HEK293 (cell line): ENCODE results near the gene IRS1.

Source experiments
- CTCF ChIA-PET: fragments of 350-600 bp; formaldehyde crosslinking; extraction: SDS; loops from one replicate; lab custom pipeline; 2021; ENCODE audit warnings: antibody characterized with exemption; lab: Yijun Ruan, JAX
- POLR2A ChIA-PET: fragments of 300-600 bp; formaldehyde crosslinking; extraction: SDS; loops from one replicate; lab custom pipeline; 2020; ENCODE audit warnings: antibody characterized with exemption, inconsistent platforms; lab: Yijun Ruan, JAX
- H3K27ac ChIP-seq: fragments of 200-500 bp; sonication (Bioruptor generic); 2 replicates; pipeline ENCODE4 v1.5.1; 2014; ENCODE audit warnings: low read depth, low read length, control low read depth, inconsistent platforms; ENCODE audit errors: extremely low read depth
- H3K36me3 ChIP-seq, 2 experiments: fragments of 200-500 bp in 1 of 2; sonication (Bioruptor generic) in 1 of 2; 1 replicate in 1 of 2; 2 replicates in 1 of 2; pipeline ENCODE4 v1.5.1; 2014 to 2017; ENCODE audit warnings: inconsistent platforms in 2 of 2, low read length in 2 of 2; ENCODE audit not compliant: control insufficient read depth in 2 of 2, insufficient read depth in 1 of 2
- H3K4me1 ChIP-seq: fragments of 200-500 bp; sonication (Bioruptor generic); 2 replicates; pipeline ENCODE4 v1.5.1; 2014; ENCODE audit warnings: mild to moderate bottlenecking, low read length, inconsistent platforms; ENCODE audit not compliant: control insufficient read depth, insufficient read depth
- H3K4me3 ChIP-seq: 2 replicates; pipeline ENCODE4 v1.5.1; 2011; ENCODE audit warnings: low read depth, mild to moderate bottlenecking, control low read depth, low read length, moderate library complexity
- H3K9me3 ChIP-seq: fragments of 200-500 bp; sonication (Bioruptor generic); 2 replicates; pipeline ENCODE4 v1.5.1; 2014; ENCODE audit warnings: low read depth, low read length, inconsistent platforms; ENCODE audit not compliant: control insufficient read depth, insufficient read depth
- GLI2 ChIP-seq: fragments of 450-650 bp; formaldehyde crosslinking; IDR thresholded peaks from 2 replicates; pipeline ENCODE4; 2017; ENCODE audit warnings: missing biosample characterization, missing genetic modification characterization, low read depth, borderline replicate concordance
- HOXA7 ChIP-seq: sonication (generic); formaldehyde crosslinking; IDR thresholded peaks from 2 replicates; pipeline ENCODE4 v1.8.1; 2022; ENCODE audit warnings: missing genetic modification reagents, borderline replicate concordance
- HOXC10 ChIP-seq: sonication (generic); formaldehyde crosslinking; IDR thresholded peaks from 2 replicates; pipeline ENCODE4 v1.8.1; 2023; ENCODE audit warnings: mild to moderate bottlenecking, missing genetic modification reagents
- KLF1 ChIP-seq: fragments of 450-650 bp; formaldehyde crosslinking; IDR thresholded peaks from 2 replicates; pipeline ENCODE4 v1.5.1; 2016; ENCODE audit warnings: missing biosample characterization, missing genetic modification characterization
- SCRT2 ChIP-seq: fragments of 450-650 bp; formaldehyde crosslinking; IDR thresholded peaks from 2 replicates; pipeline ENCODE4 v1.5.1; 2016; ENCODE audit warnings: missing biosample characterization, missing genetic modification characterization
- SP7 ChIP-seq: fragments of 450-650 bp; formaldehyde crosslinking; IDR thresholded peaks from 2 replicates; pipeline ENCODE4 v1.5.1; 2016; ENCODE audit warnings: missing biosample characterization, missing genetic modification characterization
- YY2 ChIP-seq: fragments of 450-650 bp; formaldehyde crosslinking; IDR thresholded peaks from 2 replicates; pipeline ENCODE4 v1.5.1; 2016; ENCODE audit warnings: missing biosample characterization, missing genetic modification characterization
- ZNF169 ChIP-seq: fragments of 450-650 bp; formaldehyde crosslinking; IDR thresholded peaks from 2 replicates; pipeline ENCODE4 v1.5.1; 2016; ENCODE audit warnings: missing biosample characterization, missing genetic modification characterization
- ZNF184 ChIP-seq: fragments of 450-650 bp; IDR thresholded peaks from 2 replicates; pipeline ENCODE4 v1.5.1; 2018; ENCODE audit warnings: missing biosample characterization, mild to moderate bottlenecking, missing genetic modification characterization
- ZNF239 ChIP-seq: fragments of 450-650 bp; formaldehyde crosslinking; IDR thresholded peaks from 2 replicates; pipeline ENCODE4 v1.5.1; 2016; ENCODE audit warnings: missing biosample characterization, missing genetic modification characterization
- ZNF341 ChIP-seq: fragments of 450-650 bp; formaldehyde crosslinking; IDR thresholded peaks from 2 replicates; pipeline ENCODE4; 2016; ENCODE audit warnings: low read depth, missing biosample characterization, missing genetic modification characterization
- ZNF473 ChIP-seq: fragments of 450-650 bp; formaldehyde crosslinking; IDR thresholded peaks from 2 replicates; pipeline ENCODE4 v1.5.1; 2017; ENCODE audit warnings: missing biosample characterization, missing genetic modification characterization
- ZNF521 ChIP-seq: fragments of 450-650 bp; formaldehyde crosslinking; IDR thresholded peaks from 2 replicates; pipeline ENCODE4 v1.5.1; 2017; ENCODE audit warnings: missing biosample characterization, mild to moderate bottlenecking, missing genetic modification characterization
- ZNF561 ChIP-seq: fragments of 450-650 bp; IDR thresholded peaks from 2 replicates; pipeline ENCODE4 v1.5.1; 2018; ENCODE audit warnings: missing biosample characterization, missing genetic modification characterization, borderline replicate concordance
- ZNF610 ChIP-seq: fragments of 450-650 bp; formaldehyde crosslinking; IDR thresholded peaks from 2 replicates; pipeline ENCODE4 v1.5.1; 2016; ENCODE audit warnings: missing biosample characterization, missing genetic modification characterization, borderline replicate concordance
- ZNF660 ChIP-seq: fragments of 450-650 bp; IDR thresholded peaks from 2 replicates; pipeline ENCODE4 v1.5.1; 2018; ENCODE audit warnings: missing biosample characterization, mild to moderate bottlenecking, missing genetic modification characterization
- ZNF776 ChIP-seq: fragments of 450-650 bp; formaldehyde crosslinking; IDR thresholded peaks from 2 replicates; pipeline ENCODE4 v1.5.0; 2017; ENCODE audit warnings: missing biosample characterization, missing genetic modification characterization, borderline replicate concordance
- TF ChIP-seq, protein P1 (sequence below): fragments of 450-650 bp; formaldehyde crosslinking; IDR thresholded peaks from 2 replicates; pipeline ENCODE4 v1.5.1; 2016; ENCODE audit warnings: missing biosample characterization, missing genetic modification characterization
- TF ChIP-seq, protein P2 (sequence below): fragments of 450-650 bp; formaldehyde crosslinking; IDR thresholded peaks from 2 replicates; pipeline ENCODE4 v1.5.1; 2017; ENCODE audit warnings: missing biosample characterization, missing genetic modification characterization
- TF ChIP-seq, protein P3 (sequence below): fragments of 450-650 bp; formaldehyde crosslinking; IDR thresholded peaks from 2 replicates; pipeline ENCODE4 v1.5.1; 2016; ENCODE audit warnings: missing biosample characterization, missing genetic modification characterization

The IRS1 gene

DNA sequence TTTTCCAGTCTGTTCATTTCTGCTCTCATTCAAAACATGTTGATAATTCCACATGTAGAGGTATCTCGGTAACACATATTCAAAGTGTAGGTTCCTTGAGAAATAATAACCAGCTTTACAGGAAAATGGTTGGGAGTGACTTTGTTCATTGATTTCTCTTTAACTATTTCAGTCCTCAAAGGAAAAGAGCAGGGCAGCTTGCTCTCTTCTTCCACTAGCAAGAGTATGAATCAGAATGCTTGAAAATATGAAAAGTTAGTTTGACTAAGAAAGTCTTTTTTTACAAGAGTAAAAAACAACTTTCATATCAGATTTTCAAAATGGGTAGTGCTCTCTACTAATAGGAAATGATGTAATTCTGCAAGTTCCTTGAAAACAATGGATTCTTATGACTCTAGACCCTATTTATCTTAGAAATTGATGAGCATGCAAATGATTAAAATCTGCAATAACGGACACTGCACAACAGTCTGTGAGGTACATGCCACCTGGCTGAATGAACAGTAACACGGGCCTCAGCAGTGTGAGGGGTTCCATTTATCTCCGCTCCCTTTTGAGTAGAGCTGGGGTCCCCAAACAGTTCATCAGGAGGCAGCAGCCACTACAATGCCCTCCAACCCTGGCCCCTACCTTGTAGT, 65.6 kb downstream of the IRS1 start (continued):
- TF ChIP-seq, protein P1, sequence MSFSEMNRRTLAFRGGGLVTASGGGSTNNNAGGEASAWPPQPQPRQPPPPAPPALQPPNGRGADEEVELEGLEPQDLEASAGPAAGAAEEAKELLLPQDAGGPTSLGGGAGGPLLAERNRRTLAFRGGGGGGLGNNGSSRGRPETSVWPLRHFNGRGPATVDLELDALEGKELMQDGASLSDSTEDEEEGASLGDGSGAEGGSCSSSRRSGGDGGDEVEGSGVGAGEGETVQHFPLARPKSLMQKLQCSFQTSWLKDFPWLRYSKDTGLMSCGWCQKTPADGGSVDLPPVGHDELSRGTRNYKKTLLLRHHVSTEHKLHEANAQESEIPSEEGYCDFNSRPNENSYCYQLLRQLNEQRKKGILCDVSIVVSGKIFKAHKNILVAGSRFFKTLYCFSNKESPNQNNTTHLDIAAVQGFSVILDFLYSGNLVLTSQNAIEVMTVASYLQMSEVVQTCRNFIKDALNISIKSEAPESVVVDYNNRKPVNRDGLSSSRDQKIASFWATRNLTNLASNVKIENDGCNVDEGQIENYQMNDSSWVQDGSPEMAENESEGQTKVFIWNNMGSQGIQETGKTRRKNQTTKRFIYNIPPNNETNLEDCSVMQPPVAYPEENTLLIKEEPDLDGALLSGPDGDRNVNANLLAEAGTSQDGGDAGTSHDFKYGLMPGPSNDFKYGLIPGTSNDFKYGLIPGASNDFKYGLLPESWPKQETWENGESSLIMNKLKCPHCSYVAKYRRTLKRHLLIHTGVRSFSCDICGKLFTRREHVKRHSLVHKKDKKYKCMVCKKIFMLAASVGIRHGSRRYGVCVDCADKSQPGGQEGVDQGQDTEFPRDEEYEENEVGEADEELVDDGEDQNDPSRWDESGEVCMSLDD (tag by site-specific recombination): no peak
- TF ChIP-seq SP7: no peak
- no peak for TF ChIP-seq ZNF561 (tag by site-specific recombination)
- no peak for TF ChIP-seq YY2 (tag by site-specific recombination)
- no peak for TF ChIP-seq GLI2 (tag by site-specific recombination)
- TF ChIP-seq, all 188 proteins: peak for 0

DNA sequence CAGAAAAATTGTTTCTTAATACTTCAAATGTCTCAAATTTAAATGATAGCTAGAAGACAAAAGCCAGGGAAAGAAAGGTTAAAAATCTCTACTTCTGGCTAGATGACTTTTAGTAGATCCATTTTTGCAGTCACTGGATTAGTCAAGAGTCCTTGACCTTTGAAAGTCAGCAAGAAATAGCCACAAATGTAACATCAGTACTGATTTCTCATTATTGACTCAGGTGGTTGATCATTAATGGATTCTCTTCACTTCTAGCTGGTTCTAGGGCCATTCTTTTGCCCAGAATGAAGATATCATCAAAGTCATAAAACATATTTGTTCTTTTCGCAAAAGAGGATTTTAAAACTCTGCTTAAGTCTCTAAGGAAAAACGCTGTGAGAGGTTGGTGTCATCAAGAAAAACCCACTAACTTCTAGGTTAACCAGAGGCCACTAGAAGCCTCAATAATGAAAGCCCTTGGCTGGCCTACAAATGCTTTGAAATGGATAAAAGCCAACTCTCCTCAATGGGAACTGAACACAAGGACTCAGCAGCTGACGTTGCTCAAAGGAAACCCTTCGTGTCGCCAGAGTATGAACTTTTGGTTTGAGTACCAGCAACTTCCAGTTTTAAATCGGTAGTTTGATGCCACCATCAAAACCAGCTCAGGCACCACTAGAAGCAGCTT, 66.3 kb downstream of the IRS1 start:
- H3K4me3 ChIP-seq: no peak overlapping the region
- H3K36me3 ChIP-seq: peaks cover 0 to 4% of the 10 kb centered on the region in 2 experiments; a peak in 1 of 3 replicates
- H3K9me3 ChIP-seq: no peaks in the 10 kb centered on the region
- no peaks in the 10 kb centered on the region for H3K4me1 ChIP-seq
- TF ChIP-seq ZNF473 (no peak), ZNF660 (tag by site-specific recombination) (no peak), ZNF776 (no peak), HOXA7 (no peak), ZNF184 (tag by site-specific recombination) (no peak)
- CTCF ChIA-PET: interaction anchor here (0.7 kb wide), 2 partner anchors 8 to 80 kb away, joined by 3 read pairs; no protein-coding TSS in a partner anchor
- no peak overlapping the region for H3K27ac ChIP-seq
- POLR2A ChIA-PET: no interaction called here

DNA sequence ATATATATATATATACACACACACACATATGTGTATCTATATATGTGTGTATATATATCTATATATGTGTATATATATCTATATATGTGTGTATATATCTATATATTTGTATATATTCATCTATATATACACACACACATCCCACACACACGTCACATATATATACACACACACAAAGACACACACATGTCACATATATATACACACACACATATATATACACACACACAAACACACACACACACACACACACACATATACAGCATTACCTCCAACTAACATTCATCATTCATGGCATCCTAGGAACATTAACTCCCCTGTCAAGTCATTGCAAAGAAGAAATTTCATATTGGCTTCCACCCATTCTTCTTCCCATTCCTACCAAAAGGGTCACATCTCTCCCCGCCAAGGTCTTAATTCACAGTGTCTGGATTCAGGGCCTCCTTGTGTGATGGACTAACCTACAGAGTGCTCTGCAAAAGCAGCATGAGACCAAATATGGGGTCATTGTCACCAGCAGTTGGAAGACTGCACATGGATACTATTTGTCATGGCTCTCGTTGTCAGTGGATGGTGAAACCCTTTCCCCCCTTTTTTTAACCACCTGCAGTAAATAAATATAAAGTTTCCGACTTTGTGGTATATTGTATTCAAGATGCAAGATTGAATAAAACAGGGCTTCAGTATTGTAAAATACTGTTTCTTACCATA, 67.0 kb downstream of the IRS1 start:
- POLR2A ChIA-PET: no interaction called here
- H3K27ac ChIP-seq: no peak overlapping the region
- H3K4me3 ChIP-seq: no peak overlapping the region
- H3K4me1 ChIP-seq: no peaks in the 10 kb centered on the region
- no peak for TF ChIP-seq HOXA7
- TF ChIP-seq, protein P2, sequence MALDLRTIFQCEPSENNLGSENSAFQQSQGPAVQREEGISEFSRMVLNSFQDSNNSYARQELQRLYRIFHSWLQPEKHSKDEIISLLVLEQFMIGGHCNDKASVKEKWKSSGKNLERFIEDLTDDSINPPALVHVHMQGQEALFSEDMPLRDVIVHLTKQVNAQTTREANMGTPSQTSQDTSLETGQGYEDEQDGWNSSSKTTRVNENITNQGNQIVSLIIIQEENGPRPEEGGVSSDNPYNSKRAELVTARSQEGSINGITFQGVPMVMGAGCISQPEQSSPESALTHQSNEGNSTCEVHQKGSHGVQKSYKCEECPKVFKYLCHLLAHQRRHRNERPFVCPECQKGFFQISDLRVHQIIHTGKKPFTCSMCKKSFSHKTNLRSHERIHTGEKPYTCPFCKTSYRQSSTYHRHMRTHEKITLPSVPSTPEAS (tag by site-specific recombination): 0 out of 2 replicates have a peak, but pooled peaks have one; percentile 34
- TF ChIP-seq ZNF610 (tag by site-specific recombination): no peak
- TF ChIP-seq, all 188 proteins: peak for 1
- peaks cover 0 to 4% of the 10 kb centered on the region in 2 experiments; a peak in 1 of 3 replicates for H3K36me3 ChIP-seq
- CTCF ChIA-PET: interaction anchor here (0.7 kb wide), 2 partner anchors 81 to 188 kb away, joined by 3 read pairs; no protein-coding TSS in a partner anchor
- H3K9me3 ChIP-seq: no peaks in the 10 kb centered on the region

DNA sequence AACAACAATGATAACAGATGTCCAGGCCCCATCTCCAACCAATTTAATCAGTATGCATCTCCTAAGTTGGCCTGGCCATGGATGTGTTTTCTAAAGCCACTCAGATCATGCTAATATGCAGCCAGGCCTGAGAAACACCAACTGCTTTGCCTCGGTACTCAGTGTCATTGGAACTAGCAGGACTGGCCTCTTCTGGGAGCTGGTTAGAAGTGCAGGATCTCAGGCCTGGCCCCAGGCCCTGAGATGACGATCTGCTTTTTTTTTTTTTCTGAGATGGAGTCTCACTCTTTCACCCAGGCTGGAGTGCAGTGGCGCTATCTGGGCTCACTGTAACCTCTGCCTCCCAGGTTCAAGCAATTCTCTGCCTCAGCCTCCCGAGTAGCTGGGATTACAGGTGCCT, 69.1 kb downstream of the IRS1 start:
- H3K27ac ChIP-seq: no peak overlapping the region
- TF ChIP-seq SCRT2 (tag by site-specific recombination) (no peak), ZNF239 (tag by site-specific recombination) (no peak), HOXC10 (no peak), ZNF169 (no peak), KLF1 (tag by site-specific recombination) (no peak), ZNF341 (tag by site-specific recombination) (no peak), ZNF521 (tag by site-specific recombination) (no peak)
- TF ChIP-seq, protein P3, sequence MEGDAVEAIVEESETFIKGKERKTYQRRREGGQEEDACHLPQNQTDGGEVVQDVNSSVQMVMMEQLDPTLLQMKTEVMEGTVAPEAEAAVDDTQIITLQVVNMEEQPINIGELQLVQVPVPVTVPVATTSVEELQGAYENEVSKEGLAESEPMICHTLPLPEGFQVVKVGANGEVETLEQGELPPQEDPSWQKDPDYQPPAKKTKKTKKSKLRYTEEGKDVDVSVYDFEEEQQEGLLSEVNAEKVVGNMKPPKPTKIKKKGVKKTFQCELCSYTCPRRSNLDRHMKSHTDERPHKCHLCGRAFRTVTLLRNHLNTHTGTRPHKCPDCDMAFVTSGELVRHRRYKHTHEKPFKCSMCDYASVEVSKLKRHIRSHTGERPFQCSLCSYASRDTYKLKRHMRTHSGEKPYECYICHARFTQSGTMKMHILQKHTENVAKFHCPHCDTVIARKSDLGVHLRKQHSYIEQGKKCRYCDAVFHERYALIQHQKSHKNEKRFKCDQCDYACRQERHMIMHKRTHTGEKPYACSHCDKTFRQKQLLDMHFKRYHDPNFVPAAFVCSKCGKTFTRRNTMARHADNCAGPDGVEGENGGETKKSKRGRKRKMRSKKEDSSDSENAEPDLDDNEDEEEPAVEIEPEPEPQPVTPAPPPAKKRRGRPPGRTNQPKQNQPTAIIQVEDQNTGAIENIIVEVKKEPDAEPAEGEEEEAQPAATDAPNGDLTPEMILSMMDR (tag by site-specific recombination): peak; percentile 36; the same call in 1 of the 2 replicates
- TF ChIP-seq, all 188 proteins: peak for 1
- H3K4me1 ChIP-seq: 0 out of 2 replicates have a peak, but pooled peaks cover 5% of the 10 kb centered on the region
- POLR2A ChIA-PET: no interaction called here
- no peaks in the 10 kb centered on the region for H3K9me3 ChIP-seq
- CTCF ChIA-PET: interaction anchor here (0.7 to 0.8 kb wide), 2 partner anchors 21 to 66 kb away, joined by 3 to 4 read pairs; no protein-coding TSS in a partner anchor
- H3K36me3 ChIP-seq: peaks cover 0 to 4% of the 10 kb centered on the region in 2 experiments; a peak in 1 of 3 replicates
- no peak overlapping the region for H3K4me3 ChIP-seq
